EL (cell line): ENCODE data around the gene FRMD3.
A peak's percentile ranks its signal among the peaks of the same experiment; 100 is the strongest.
"Not testable (repeated sequence)": the region's sequence is repeated elsewhere in the genome, so short reads cannot be mapped to it uniquely, and the experiment has no call there.

Source experiments
- DNase-seq: peaks from one replicate; pipeline ENCODE4 v3.0.0-alpha.2; 2016

Gene FRMD3

DNA sequence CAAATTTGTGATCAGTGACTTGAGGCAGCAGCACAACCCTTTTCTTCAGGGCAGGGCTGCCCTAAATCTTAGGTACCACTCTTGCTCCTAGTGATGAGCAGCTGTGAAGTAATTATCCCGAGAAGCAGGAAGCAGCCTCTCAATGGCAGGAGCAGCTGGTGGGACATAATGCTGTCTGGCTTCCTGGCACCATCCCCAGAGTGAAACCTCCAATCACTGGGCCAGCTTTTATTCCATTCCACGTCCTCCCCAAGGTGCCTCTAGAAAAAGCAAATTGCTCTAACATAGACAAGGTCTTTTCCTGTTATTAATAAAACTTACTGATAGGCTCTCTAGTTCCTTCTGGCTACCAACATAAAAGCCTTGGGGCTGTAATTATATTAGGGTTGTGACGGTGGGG, 154.0 kb downstream of the FRMD3 start:
- DNase-seq, result no peak

DNA sequence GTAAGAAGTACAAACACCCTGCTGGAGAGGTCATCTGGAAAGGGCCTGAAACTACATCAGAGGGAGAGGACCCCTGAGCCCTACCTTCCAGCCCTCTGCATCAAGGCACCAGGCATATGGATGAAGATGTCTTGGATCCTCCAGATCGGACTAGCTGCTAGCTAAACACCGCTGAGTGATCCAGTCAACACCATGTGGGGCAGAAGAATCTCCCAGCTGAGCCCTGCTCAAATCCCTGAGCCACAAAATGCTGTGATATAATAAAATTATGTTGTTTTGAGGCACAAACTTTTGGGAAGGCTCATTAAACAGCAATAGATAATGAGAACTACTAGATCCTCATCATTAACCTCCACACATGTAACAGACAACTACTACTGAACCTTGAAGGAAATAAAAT, 155.2 kb downstream of the FRMD3 start:
- no peak for DNase-seq

DNA sequence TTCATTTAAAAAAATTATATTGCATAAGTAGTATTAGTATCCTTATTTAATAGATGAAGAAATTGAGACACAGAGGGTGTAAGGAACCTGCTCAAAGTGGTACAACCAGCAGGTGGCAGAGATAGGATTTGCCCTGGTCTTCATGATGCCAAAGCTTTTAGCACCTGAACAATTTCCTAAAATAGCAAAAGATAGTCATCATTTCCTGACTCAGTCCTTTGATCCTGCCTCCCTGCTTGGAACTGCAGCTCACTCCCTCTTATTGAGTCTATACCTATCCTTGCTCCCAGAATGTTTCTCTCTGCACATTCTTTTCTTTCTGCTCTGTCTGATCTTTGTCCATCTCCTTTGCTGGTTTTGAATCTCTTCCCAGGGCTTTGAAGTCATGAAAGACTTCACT, 155.8 kb downstream of the FRMD3 start:
- DNase-seq, result no peak

DNA sequence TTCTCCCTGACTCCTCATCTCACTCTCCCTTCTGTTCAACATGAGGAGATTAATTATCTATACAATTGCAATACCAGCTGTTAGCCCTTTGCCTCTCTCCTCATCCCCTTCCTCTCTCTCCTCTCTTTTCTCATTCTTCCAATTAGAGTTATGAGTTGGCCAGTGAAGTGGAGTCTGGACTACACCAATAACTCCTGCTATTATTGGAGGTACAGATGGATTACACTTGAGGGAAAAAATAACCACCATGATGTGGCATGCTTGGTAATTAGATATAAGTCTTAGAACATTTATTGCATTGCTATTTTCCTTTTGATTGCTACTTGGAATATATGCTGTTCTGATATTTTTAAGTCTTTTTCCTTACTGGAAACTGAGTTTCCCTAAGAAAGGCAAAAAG, 159.2 kb downstream of the FRMD3 start:
- no peak for DNase-seq

DNA sequence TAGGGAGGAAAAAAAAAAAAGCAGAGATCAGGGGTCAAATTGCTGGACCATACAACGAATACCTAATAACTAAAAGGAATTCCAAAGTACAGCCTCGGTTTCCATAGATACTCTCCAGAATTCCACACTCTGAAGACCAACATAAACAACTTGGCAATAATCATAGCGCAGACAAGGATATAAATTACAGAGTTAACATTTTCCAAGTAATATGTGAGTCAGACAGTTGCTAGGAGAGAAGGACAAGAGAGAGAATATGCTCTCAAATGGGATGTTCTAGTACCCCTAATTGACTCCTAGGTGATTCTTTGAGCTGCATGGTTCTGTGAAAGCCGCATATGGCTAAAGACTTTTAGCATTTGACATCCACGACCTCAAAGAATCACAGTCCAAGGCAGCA, 165.2 kb downstream of the FRMD3 start:
- DNase-seq, result no peak

DNA sequence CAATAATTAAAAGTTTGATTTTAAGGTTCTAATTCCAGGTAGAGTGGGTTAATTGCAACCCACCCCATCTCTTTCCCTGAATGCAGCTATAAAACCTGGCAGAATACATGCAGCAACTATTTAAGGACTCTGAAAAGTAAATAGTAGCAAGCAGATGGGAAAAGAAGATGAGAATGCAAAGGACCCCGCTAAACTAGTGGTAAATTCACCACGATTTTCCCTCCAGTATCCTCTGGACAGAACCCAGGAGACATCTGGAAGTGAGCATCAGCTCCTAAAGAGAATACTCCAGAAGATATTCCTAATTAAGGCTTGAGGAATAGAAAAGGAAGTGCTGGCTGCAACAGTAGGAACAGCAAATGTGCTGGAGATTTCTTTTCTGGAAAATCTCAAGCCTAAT, 170.9 kb downstream of the FRMD3 start:
- DNase-seq, result no peak

DNA sequence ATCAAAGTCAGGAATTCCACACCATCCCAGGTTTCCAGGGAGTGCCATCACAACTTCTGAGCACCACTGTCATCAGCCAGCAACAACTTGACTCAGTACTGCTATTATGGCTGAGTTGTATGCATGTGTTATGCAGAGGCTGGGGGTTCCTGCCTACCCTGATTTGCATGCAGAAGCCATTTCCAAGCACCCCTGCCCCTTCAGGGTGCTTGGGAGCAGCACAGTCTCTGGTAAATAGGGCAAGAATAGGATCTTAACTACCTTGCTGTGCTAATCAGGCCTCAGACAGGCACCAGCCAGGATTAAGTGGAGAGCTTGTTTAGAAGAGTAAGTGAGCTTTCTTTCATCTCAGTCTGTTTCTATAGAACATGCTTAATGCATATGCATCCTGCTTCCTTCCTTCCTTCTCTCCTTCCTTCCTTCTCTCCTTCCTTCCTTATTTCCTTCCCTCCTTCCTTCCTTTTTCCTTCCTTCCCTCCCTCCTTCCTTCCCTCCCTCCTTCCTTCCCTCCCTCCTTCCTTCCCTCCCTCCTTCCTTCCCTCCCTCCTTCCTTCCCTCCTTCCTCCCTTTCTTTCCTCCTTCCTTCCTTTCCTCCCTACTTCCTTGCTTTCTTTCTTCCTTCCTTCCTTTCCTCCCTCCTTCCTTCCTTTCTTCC, 175.7 kb downstream of the FRMD3 start:
- DNase-seq, result no peak

DNA sequence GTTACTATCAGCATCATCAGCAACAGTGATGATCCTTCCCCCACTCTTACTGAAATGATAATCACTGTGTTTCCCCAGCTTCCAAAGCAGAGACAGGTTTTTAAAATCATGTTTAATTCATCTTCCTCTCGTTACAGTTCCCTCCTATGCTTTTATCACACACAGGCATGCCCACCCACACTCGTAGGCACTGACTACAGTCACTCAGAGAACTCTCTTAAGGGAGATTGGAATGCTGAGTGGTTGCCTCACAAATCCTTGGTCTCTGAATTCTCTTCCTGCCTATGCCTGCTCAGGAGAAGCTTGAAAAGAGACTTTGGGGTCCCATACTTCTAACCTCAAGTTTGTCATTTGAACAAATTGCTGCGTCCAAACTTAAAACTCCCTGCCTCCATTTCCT, 179.2 kb downstream of the FRMD3 start:
- no peak for DNase-seq

DNA sequence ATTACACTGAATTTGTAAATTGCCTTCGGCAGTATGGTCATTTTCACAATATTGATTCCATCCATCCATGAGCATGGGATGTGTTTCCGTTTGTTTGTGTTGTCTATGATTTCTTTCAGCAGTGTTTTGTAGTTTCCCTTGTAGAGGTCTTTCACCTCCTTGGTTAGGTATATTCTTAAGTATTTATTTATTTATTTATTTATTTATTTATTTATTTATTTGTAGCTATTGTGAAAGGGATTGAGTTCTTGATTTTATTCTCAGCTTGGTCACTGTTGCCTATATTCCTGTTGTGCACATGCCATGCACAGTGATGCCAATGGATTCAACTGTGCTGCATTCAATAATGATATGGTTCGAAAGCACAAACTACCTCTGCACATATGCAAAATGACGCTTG, 179.7 kb downstream of the FRMD3 start:
- DNase-seq, result not testable (repeated sequence)

DNA sequence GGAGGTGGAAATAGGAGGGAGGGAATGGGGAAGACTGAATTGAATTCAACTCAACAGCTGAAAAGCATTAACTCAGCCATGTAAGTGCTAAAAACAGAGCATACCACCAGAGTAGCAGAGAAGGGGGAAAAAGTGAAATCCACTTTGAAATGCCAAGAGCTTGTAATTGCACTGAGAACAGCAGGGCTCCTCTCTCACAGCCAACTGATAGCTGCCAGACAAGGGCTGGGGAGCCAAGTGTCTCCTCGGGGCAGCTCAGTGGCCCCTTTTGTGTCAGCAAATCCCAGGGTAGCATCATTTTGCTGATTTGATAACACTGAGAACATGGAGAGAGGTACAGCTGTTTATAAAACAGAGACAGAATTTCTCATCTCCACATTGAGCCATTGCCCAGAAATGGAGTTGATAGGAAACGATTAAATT, 182.5 kb downstream of the FRMD3 start:
- DNase-seq, result no peak

DNA sequence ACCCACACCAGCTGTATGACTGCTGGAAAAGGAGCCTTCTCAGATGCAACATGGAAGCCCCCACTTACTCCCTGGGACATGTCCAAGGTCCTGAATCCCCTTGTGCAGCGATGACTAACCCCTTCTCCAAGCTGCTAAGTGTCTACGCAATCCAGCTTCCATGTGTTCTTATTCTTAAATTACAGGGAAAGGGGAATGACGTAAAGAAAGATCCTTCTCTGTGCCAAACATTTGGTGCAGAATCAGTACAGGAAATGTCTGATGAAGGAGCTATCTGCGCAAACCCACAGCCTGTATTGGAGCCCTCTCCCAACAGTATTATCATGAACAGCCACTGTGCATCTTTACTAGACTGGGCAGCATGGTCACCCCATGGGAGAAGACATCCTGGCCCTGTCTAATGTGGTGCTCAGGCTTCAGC, 183.2 kb downstream of the FRMD3 start:
- peak; percentile 8 for DNase-seq

DNA sequence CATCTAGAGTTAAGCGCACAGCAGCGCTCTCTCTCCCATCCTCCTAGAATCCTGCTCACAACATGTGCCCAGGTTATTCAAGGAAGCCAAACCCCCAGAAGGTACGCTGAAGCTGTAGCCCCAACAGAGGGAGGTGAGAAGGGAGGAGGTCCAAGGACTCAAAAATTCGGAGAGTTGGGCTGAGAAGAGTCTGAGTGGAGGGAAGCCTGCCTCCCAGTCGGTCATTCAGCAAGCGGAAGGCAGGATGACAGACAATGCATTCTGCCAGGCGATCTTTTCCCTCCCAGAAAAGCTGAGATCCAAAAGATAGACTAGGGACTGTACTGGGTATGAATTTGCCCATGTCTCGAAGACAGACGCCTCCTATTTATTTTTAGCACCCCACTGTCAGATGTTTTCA, 189.2 kb downstream of the FRMD3 start:
- no peak for DNase-seq

DNA sequence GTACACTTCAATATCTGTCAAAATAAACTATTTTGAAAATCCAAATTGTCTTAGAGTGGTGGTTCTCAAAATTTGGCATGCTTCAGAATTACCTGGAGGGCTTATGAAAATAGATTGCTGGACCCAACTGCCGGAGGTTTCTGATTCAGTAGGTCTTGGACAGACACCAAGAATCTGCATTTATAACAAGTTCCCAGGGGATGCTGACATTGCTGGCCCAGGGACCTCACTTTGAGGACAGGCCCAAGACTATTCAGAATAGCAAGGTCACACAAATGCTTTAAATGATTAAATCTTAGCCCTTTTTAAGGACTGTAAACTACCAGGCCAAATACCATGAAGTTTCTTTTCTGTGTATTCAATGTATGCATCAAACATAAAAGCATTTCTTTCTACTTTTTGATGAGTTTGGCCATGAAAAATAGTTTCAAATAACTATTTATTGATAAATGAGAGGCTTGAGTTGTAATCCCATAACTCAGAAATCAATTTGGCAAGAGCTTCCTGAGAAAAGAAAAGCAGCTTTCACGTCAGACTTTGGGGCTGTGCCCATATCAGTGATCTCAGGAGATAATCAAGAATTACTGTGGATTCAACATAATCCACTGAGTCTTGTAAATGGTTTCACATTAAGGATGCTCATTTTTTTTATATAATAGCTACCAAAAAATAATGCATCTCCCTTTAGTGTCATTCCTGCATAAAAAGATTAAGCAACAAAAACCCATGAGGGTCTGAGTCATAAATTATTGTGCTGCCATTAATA, 191.4 kb downstream of the FRMD3 start:
- no peak for DNase-seq

DNA sequence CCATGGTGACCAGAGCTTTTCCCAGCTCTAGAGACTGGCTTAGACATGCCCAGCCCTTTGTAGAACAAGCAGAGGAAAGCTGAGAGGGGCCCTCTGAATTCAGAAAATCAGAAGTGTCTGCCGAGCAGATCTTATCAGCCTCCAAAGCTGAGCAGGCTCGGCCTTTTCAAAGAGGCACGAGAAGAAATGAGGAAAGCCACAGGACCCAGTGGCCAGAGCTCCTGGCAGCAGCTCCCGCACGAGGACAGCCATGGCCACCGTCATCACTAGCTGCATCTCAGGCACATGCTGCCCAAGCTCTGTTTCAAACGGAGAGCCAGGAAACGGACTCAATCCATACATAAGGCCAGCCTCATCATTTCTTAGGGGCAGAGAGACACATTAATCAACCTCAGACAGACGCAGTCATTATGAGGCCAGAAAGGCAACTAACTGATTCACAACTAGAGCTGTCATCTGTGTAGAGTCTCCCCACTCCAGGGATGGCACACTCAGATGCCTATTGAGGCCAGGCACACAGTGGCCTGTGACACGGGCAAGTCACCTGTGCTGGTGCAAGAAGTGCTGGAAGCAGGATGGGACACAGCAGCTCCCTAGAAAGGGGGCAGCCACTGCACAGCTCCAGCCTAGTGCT, 194.7 kb downstream of the FRMD3 start:
- DNase-seq, result no peak

DNA sequence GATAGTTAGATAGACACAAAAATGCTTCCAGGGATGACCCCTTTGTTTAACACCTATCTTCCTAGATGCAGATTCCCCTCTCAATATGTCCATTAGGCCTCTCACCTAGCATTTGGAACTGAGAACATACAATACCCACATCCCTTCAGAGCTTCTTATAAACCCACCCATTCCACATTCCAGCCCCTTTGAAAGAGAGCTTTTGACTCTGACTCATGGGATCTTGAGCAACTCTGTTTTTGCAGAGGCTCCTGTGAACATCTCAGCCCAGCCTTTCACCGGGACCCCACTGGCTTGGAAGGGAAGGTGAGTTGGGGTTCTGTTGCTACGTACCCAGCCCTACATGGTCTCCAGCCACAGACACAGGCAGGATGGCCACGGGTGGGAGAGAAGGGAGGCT, 195.5 kb downstream of the FRMD3 start:
- no peak for DNase-seq

DNA sequence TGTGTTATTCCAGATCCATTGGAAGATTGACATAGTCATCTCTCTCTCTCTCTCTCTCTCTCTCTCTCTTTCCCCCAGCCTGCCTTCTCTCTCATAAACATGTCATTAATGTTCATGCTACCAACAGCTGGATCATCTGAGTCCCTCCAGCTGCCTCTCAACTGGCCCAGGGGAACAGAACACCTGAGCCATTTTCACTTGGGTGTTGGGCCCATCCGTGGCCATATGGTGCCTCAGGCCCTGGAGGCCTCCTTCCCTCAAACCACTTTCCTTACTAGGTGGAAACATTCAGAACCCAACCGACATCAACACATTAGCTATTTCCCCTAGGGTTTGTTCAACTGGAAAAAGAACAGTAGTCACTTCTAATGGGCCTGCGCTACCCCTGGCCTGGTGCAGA, 196.2 kb downstream of the FRMD3 start:
- no peak for DNase-seq

DNA sequence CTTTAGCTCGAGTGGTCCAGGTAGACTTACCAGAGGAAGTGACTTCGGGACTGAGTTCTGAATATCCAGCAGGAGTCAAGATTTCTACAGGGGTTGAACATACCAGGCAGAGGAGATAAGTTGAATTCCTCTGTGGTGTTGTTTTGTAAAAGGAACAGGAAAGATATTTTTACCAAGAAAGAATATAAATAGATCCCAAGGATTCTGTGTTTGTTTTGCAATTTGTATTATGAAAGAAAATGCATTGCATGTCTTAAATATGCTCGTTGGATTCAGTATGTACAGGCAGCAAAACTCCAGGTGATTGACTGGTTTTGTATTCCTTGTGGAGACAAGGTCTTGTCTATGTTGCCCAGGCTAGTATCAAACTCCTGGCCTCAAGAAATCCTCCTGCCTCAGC, 197.8 kb downstream of the FRMD3 start:
- no peak for DNase-seq

DNA sequence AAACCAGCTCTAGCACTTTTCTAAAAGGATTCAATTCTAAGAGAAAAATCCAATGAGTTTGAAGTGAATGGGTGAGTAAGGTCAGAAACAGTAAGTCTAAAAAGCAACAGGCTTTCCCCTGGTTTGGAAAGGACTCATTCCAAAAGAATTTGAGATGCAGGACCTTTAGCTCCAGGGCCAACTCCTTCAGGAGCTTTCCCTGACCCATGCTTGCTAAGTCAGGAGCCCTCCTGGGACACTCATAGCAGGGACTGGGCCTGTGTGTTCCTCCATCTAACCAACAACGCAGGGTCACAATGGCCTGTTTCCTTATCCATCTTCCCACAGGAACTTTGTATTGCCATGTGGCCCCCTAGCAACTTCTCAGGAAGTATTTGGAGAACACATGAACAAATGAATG, 198.8 kb downstream of the FRMD3 start:
- peak; percentile 33 for DNase-seq

DNA sequence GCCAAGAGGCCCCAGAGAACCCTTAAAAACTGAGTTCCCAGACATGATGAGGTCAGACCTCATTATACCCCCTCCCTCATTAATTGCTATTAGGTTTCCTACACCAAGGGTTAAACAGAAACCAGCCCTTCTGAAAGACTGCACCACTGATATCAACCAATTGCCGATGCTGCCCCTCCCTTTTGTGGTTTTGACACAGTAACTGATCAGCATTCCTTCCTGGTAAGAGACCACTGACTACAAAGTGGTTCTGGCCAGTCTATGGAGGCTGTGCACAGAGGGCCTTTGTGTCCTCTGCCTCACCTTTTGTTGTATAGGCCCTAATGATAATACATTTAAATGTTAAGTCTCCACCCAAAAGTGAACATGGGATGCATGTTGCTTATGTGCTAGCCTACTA, 201.5 kb downstream of the FRMD3 start:
- peak; percentile 5 for DNase-seq

DNA sequence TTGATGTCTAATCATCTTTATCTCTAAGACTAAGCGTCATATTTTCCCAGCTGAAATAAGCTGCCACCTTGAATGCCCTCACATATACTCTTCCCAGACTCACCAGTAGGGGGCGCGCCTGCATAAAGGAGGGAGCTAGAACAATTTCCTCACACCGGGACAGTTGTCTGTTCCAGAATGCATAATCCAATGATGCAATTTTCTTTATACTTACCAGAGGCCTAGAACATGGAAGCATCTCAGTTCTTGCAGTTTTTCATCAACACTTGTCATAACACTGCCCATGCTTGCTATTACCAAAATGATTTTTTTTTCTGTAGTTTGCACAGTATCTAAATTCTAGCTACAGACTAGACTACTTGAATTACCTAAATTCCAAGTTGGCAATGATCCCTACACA, 203.9 kb downstream of the FRMD3 start:
- peak; percentile 70 for DNase-seq

DNA sequence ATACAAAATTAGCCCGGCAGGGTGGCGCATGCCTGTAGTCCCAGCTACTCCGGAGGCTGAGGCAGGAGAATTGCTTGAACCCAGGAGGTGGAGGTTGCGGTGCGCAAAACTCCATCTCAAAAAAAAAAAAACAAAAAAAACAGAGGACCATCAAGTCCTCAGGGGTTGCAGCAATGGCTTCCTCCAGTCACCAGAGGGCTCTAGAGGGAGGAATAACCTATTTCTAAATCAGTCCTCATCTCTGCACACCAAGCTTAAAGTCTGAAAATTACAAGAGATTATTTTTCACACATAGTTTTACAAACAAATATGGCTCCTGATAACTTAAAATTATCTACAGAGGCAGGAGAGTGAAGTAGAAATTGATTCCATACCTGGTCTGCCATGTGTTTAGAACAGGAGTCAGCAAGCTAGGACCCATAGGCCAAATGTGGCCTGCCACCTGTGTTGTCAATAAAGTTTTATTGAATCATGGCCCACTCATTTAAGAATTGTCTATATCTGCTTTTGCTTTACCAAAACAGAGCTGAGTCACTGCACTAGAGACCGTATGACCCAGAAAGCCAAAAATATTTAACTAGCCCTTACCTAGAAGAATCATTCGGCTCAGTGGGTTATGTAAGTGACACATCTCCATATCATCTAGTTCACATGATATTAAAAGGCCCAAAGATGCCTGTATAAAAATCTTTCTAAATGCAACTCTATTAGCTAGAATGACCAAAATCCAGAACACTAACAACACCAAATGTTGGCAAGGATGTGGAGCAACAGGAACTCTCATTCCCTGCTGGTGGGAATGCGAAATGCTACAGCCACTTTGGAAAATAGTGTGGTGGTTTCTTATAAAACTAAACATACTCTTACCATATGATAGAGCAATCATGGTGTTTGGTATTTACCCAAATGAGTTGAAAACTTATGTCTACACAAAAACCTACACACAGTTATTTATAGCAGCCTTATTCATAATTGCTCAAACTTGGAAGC, 207.7 kb downstream of the FRMD3 start:
- DNase-seq, result no peak

DNA sequence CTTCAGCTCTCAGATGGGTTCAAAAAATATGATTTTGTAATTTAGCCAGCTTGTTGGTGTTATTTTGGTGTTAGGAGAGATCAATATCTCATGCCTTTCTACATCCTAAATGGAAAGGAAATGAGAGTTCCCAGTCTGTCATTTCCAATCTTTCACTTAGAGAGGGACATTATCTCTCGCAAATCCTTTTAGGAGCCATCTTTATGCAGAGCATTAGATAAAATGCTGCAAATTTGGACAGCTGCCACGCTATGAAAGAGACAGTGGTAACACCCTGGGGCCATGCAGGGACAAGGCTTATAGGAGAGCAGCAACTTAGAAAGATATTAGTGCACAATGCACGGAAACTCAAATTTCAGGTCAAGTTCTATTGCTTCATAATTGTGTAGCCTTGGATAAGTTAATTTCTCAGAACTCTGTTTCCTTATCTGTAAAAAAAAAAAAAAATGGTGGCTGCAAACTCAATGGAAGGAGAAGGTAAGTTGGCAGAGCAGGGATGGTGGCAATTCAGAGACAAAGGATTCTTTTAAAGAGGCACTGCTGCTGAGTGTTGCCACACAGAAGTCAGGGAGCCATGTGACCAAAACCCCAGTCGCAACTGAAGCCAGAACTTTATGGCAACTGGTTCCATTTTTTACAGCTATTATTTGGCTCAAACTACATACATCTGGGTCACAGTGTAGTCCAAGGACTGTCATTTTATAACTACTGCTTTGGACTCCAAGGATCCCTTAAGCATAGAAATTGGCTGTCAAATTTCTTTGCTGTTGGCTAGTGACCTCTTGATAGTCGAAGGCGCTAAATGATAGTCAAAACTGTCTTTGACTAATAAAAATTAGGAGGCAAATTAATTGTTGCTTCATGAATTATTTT, 210.2 kb downstream of the FRMD3 start:
- peak; percentile 2 for DNase-seq
